Measurements from ENCODE around the gene DNAJC2.

DNA sequence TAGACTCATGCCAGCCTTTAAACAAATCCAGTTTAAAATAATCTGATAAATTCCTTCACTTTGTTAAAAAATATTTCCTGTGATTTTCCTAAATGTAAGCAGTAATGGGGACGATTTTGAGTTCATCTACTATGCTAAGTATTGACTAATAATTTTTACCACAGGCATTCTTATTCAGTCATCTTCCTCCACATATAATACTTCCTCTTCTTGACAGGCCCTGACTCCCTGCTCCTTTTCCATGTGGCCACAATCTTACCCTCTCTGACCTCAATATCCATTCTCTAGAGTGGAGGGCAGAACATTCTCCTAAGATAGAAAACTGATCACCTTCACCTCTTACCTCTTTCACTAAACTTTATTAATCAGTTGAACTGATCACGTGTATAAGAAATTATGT is 7.8 kb downstream of the DNAJC2 start:
- TF ChIP-seq, protein P1, sequence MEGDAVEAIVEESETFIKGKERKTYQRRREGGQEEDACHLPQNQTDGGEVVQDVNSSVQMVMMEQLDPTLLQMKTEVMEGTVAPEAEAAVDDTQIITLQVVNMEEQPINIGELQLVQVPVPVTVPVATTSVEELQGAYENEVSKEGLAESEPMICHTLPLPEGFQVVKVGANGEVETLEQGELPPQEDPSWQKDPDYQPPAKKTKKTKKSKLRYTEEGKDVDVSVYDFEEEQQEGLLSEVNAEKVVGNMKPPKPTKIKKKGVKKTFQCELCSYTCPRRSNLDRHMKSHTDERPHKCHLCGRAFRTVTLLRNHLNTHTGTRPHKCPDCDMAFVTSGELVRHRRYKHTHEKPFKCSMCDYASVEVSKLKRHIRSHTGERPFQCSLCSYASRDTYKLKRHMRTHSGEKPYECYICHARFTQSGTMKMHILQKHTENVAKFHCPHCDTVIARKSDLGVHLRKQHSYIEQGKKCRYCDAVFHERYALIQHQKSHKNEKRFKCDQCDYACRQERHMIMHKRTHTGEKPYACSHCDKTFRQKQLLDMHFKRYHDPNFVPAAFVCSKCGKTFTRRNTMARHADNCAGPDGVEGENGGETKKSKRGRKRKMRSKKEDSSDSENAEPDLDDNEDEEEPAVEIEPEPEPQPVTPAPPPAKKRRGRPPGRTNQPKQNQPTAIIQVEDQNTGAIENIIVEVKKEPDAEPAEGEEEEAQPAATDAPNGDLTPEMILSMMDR (IDR thresholded peaks at IDR 0.05; ENCODE audit: insufficient read depth, low read depth, low read length) = no peak
- no peak for TF ChIP-seq EZH2 (IDR thresholded peaks at IDR 0.05; ENCODE audit: insufficient read depth, low read length)

All from astrocyte (in vitro differentiated cells and primary cell).